Endometrium (tissue), 2 donors: Measurements from ENCODE around the gene UBE2K.
"Not testable (repeated sequence)": the region's sequence is repeated elsewhere in the genome, so short reads cannot be mapped to it uniquely, and the experiment has no call there.

ENCODE experiments used
- FAIRE-seq: peaks from 2 replicates; lab custom pipeline; 2012; peaks lifted over from hg19 to GRCh38; lab: Jason Lieb, UNC
- donor health status: control.
- donor health status: control.

UBE2K gene

DNA sequence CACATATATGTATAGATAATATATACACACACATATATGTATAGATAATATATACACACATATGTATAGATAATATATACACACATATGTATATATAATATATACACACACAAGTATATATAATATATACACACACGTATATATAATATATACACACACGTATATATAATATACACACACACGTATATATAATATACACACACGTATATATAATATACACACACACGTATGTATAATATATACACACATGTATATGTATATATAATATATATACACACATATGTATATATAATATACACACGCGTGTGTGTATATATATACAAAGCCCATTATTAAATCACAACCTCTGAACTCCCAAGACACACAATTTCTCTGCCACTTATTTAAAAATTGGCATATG, 8.0 kb upstream of the UBE2K start:
- FAIRE-seq = peak; percentile 90

- no peak for FAIRE-seq
These were observed 581 bp downstream of the UBE2K start for GRCh38 chr4:39698424-39699009.

- FAIRE-seq = peak; percentile 71
These were observed 1.9 kb downstream of the UBE2K start for GRCh38 chr4:39699687-39700409.

GRCh38 chr4:39700554-39700953, 2.6 kb downstream of the UBE2K start:
- no peak for FAIRE-seq

DNA sequence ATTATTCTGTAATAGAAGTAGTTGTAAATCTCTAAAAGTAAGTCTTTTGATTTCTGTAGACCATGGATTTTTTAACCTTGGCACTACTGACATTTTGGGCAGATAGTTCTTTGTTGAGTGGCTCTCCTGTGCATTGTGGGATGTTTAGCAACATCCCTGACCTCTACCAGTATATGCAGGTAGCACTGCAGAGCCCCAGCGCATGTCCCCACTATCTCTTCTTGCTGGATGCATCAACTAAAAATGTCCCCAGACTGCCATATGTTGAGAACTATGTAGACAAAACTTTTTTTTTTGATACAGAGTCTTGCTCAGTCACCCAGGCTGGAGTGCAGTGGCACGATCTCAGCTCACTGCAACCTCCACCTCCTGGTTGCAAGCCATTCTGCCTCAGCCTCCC, 4.8 kb downstream of the UBE2K start:
- FAIRE-seq = no peak

- not testable (repeated sequence) for FAIRE-seq
These were observed 6.9 kb downstream of the UBE2K start for GRCh38 chr4:39704789-39705188.

GRCh38 chr4:39706334-39706733, 8.4 kb downstream of the UBE2K start:
- FAIRE-seq = no peak

DNA sequence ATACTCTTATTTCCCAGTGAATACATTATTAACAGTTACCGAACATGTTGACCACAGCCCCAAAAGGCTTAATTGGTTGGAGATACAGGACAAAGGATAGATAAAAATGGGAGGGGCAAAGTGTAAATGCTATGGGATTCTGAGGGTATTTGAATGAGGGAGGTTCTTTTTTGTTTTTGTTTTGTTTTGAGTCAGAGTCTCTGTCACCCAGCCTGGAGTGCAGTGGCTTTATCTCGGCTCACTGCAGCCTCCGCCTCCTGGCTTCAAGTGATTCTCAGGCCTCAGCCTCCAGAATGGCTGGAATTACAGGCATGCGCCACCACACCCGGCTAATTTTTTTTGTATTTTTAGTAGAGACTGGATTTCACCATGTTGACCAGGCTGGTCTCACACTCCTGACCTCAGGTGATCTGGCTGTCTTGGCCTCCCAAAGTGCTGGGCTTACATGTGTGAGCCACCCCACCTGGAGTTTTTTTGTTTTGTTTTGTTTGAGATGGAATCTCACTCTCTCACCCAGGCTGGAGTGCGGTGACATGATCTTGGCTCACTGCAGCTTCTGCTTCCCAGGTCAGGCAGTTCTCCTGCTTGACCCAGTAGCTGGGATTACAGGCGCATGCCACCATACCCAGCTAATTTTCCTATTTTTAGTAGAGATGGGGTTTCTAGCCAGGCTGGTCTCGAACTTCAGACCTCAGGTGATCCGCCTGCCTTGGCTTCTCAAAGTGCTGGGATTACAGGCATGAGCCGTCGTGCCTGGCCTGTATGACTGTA, 9.0 kb downstream of the UBE2K start:
- no peak for FAIRE-seq

DNA sequence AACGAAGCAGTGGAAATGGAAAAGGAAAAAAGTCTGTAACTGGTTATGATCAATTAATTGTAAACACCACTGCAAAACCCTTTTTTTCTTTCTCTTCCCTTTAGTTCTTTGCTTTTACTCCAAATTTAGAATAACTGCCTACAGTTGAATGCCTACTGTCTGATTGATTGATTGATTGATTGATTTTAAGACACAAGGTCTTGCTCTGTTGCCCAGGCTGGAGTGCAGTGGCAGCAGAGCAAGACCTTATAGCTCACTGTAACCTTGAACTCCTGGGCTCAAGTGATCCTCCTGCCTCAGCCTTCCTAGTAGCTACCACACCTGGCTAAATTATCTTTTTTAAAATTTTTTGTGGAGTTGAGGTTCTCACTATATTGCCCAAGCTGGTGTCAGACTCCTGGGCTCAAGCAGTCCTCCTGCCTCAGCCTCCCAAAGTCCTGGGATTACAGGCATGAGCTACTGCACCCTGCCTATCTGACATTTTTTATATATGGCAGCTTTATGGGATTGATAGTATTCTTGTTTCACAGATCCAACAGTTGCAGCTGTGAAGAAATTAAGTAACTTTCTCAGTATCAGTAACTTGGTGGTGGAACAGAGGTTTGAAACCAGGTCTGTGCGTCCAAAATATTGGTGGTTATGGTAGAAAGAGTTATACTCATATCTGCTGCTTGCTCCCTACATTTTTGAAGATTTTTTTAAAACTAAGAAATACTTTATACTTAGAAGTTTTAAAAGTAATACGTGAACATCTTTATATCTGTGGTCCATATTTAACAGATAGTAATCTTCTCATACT, 12.4 kb downstream of the UBE2K start:
- no peak for FAIRE-seq

- no peak for FAIRE-seq
These were observed 15.1 kb downstream of the UBE2K start for GRCh38 chr4:39712819-39713607.

GRCh38 chr4:39713691-39714090, 15.8 kb downstream of the UBE2K start:
- no peak for FAIRE-seq

DNA sequence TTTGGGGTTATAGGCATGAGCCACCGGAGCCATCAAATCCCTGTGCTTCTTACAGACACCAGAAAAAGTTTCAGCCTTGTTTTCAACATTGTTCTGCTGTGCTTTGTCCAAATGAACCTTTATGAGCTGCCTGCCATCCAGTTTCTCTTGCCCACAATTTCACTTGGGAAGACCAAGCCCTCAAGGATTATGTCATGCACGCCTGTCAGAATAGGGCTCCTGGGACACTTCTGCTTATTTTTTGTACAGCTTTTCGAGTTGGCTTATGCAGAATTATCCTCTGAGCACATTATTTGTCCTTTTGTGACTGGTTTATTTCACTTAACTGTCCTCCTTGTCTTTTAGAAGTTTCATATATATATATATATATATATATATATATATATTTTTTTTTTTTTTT, 16.2 kb downstream of the UBE2K start:
- no peak for FAIRE-seq

- FAIRE-seq = no peak
These were observed 17.9 kb downstream of the UBE2K start for GRCh38 chr4:39715788-39716187.

GRCh38 chr4:39716356-39716755, 18.4 kb downstream of the UBE2K start:
- no peak for FAIRE-seq

GRCh38 chr4:39717743-39718142, 19.8 kb downstream of the UBE2K start:
- FAIRE-seq = not testable (repeated sequence)

GRCh38 chr4:39718366-39719323, 20.7 kb downstream of the UBE2K start:
- no peak for FAIRE-seq

GRCh38 chr4:39719804-39720580, 22.1 kb downstream of the UBE2K start:
- FAIRE-seq = no peak

DNA sequence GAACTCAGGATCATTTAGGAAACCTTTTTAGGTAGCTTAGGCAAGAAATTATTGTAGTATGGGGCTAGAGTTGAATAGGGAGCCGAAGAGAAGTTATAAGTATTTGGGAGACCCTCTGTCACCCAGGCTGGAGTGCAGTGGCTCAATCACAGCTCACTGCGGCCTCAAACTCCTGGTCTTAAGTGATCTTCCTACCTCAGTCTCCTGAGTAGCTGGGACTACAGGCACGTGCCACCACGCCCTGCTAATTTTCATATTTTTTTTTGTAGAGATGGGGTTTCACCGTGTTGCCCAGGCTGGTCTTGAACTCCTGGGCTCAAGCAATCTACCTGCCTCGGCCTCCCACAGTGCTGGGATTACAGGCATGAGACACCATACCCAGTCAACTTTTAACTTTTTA, 23.3 kb downstream of the UBE2K start:
- FAIRE-seq = not testable (repeated sequence)

DNA sequence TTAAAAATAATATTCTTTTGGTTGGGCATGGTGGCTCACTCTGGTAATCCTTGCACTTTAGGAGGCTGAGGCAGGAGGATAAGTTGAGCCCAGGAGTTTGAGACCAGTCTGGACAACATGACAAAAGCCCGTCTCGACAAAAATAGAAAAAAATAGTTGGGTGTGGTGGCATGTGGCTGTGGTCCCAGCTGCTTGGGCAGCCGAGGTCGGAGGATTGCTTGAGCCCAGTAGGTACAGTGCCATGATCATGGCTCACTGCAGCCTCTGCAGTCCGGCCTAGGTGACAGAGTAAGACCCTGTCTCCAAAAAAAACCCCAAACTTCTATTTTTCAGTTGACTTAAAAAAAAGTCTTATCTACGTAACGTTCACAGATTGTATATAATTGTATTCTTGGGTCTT, 23.9 kb downstream of the UBE2K start:
- no peak for FAIRE-seq

DNA sequence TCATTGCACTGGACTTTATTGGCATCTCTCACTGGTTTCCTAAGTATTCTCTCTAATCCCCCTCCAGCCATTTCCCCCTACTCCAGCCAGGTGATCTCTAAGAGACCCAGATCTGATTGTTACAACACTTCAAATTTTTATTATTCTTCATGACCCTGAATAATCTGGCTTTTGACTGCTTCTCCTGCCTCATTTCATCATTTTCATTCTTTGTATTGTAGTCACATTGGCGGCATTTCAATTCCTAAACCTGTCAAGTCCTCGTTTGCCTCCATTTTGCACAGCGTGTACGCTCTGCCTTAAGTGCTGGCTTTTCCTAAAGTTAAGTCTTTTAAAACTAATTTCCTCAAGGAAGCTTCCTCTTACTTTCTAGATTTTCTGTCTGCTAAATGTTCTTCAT, 31.6 kb downstream of the UBE2K start:
- FAIRE-seq = no peak
